Activated CD4-positive, alpha-beta T cell treated with anti-CD3 and anti-CD28 coated beads, Interleukin-2, amount 50 U/mL, for 48 hours (primary cell): ENCODE measurements around the gene ZC3H18.

Experiments
- DNase-seq, 2 experiments: peaks; one replicate each; pipeline ENCODE4 v3.0.0-alpha.2; 2020

Gene ZC3H18

GRCh38 chr16:88569985-88570690 is at the start of gene ZC3H18:
Gene ZC3H18 (plus strand): TSS chr16:88570403. CDS start chr16:88577124, 6,721 bp downstream.
- peak; percentile 96 to 97 for DNase-seq

- no peak for DNase-seq
Observed at GRCh38 chr16:88521674-88522073, 48.5 kb upstream of the ZC3H18 start.

GRCh38 chr16:88522276-88522949 is 47.8 kb upstream of the ZC3H18 start:
- DNase-seq = no peak

GRCh38 chr16:88523309-88524161 is 46.7 kb upstream of the ZC3H18 start:
- no peak for DNase-seq

- no peak for DNase-seq
Observed at GRCh38 chr16:88524274-88524972, 45.8 kb upstream of the ZC3H18 start.

GRCh38 chr16:88524973-88525662 is 45.1 kb upstream of the ZC3H18 start:
- DNase-seq = no peak

- no peak for DNase-seq
Observed at GRCh38 chr16:88525663-88525990, 44.6 kb upstream of the ZC3H18 start.

- no peak for DNase-seq
Observed at GRCh38 chr16:88526008-88526905, 43.9 kb upstream of the ZC3H18 start.

GRCh38 chr16:88526906-88527185 is 43.4 kb upstream of the ZC3H18 start:
- DNase-seq = no peak

- DNase-seq = peak; percentile 66 to 69
Observed at GRCh38 chr16:88527186-88527936, 42.8 kb upstream of the ZC3H18 start.

- DNase-seq = no peak
Observed at GRCh38 chr16:88527937-88528743, 42.1 kb upstream of the ZC3H18 start.

- no peak for DNase-seq
Observed at GRCh38 chr16:88528902-88529318, 41.3 kb upstream of the ZC3H18 start.

GRCh38 chr16:88529596-88529995 is 40.6 kb upstream of the ZC3H18 start:
- DNase-seq = no peak

- no peak for DNase-seq
Observed at GRCh38 chr16:88530051-88530857, 39.9 kb upstream of the ZC3H18 start.

GRCh38 chr16:88530858-88531203 is 39.4 kb upstream of the ZC3H18 start:
- no peak for DNase-seq

GRCh38 chr16:88531346-88531745 is 38.9 kb upstream of the ZC3H18 start:
- DNase-seq = no peak

GRCh38 chr16:88531931-88532433 is 38.2 kb upstream of the ZC3H18 start:
- no peak for DNase-seq

GRCh38 chr16:88532434-88533241 is 37.6 kb upstream of the ZC3H18 start:
- no peak for DNase-seq
